HepG2 (cell line): ENCODE measurements around the gene PPP1R12B. TPM values are rescaled to one million over a fixed set of nuclear protein-coding genes. Genes with fewer than 3 reads are reported as not detected.

Experiments
- ATAC-seq: fragments of 200-7000 bp; cut with Tn5 transposase; 3 replicates; pipeline ENCODE4 v1.9.1; 2020; ENCODE audit warnings: mild to moderate bottlenecking, moderate library complexity
- BruUV-seq: library from RNA; stranded (reverse); fragments of 400-500 nt; replicated peaks from 2 replicates; lab custom pipeline; 2021; lab: Mats Ljungman, UMichigan
- CTCF ChIA-PET: fragments of 300-600 bp; formaldehyde crosslinking; extraction: SDS; loops from one replicate; lab custom pipeline; 2021; ENCODE audit warnings: low total read pairs, inconsistent platforms, low intra/inter-chr PET ratio; lab: Yijun Ruan, JAX
- POLR2A ChIA-PET: fragments of 350-600 bp; sonication (Branson Sonifier 250); formaldehyde crosslinking; loops from one replicate; lab custom pipeline; 2020; ENCODE audit warnings: antibody characterized with exemption, inconsistent platforms; lab: Yijun Ruan, JAX
- DNase-seq: peaks from one replicate; pipeline ENCODE4 v3.0.0-alpha.2; 2015; ENCODE audit warnings: low spot score
- FAIRE-seq: peaks from 3 replicates; lab custom pipeline; 2011; peaks lifted over from hg19 to GRCh38; lab: Jason Lieb, UNC
- H2AFZ ChIP-seq: one replicate; pipeline ENCODE4 v1.6.1; 2011; ENCODE audit warnings: low read length, inconsistent platforms
- H3K27ac ChIP-seq: fragments of 300-600 bp; 3 replicates; pipeline ENCODE4 v1.8.0; 2011; ENCODE audit warnings: mixed run types, mild to moderate bottlenecking, mixed read lengths, low read length, inconsistent platforms; ENCODE audit not compliant: insufficient read depth; ENCODE audit errors: extremely low read length
- H3K27me3 ChIP-seq, 2 experiments: fragments of 200-600 bp in 1 of 2; 2 replicates in 1 of 2; 3 replicates in 1 of 2; pipeline versions ENCODE4 v1.6.0 to v1.8.0; 2011; ENCODE audit warnings: low read length in 2 of 2, mild to moderate bottlenecking in 2 of 2, moderate library complexity in 2 of 2, inconsistent platforms in 1 of 2; ENCODE audit not compliant: insufficient read depth in 2 of 2, control insufficient read depth in 1 of 2
- H3K36me3 ChIP-seq, 2 experiments: fragments of 200-600 bp in 1 of 2; replicated peaks in 1 of 2; 2 replicates in 1 of 2; 3 replicates in 1 of 2; pipeline versions ENCODE4 v1.5.1 to v1.8.0; 2011; ENCODE audit warnings: low read length in 2 of 2, inconsistent platforms in 1 of 2; ENCODE audit not compliant: insufficient read depth in 2 of 2, control insufficient read depth in 1 of 2
- H3K4me1 ChIP-seq: 2 replicates; pipeline ENCODE4 v1.5.1; 2012; ENCODE audit warnings: low read length, inconsistent platforms; ENCODE audit not compliant: insufficient read depth
- H3K4me2 ChIP-seq: 2 replicates; pipeline ENCODE4 v1.6.0; 2011; ENCODE audit warnings: low read depth, low read length, inconsistent platforms
- H3K4me3 ChIP-seq, 3 experiments: fragments of 200-600 bp in 1 of 3; sonication (generic), shearing (Covaris generic) in 1 of 3; replicated peaks in 1 of 3; 2 replicates each; pipeline ENCODE4 v1.5.1; 2011 to 2016; ENCODE audit warnings: low read length in 3 of 3, inconsistent platforms in 2 of 3, low read depth in 2 of 3, mild to moderate bottlenecking in 2 of 3, control low read depth in 1 of 3, mixed read lengths in 1 of 3; ENCODE audit not compliant: insufficient read depth in 1 of 3
- H3K79me2 ChIP-seq: one replicate; pipeline ENCODE4 v1.6.1; 2011; ENCODE audit warnings: low read length, inconsistent platforms; ENCODE audit not compliant: insufficient read depth
- H3K9ac ChIP-seq: 2 replicates; pipeline ENCODE4 v1.6.0; 2011; ENCODE audit warnings: mild to moderate bottlenecking, low read depth, low read length, inconsistent platforms; ENCODE audit not compliant: insufficient read depth
- H3K9me3 ChIP-seq: 2 replicates; pipeline ENCODE4 v1.5.1; 2012; ENCODE audit warnings: mild to moderate bottlenecking, low read length
- H4K20me1 ChIP-seq: 2 replicates; pipeline ENCODE4 v1.6.0; 2011; ENCODE audit warnings: inconsistent platforms, mild to moderate bottlenecking, low read length, moderate library complexity; ENCODE audit not compliant: insufficient read depth
- ISL2 ChIP-seq: sonication (generic); formaldehyde crosslinking; IDR thresholded peaks from 2 replicates; pipeline ENCODE4 v1.5.0; 2020; ENCODE audit warnings: missing genetic modification reagents
- TFDP2 ChIP-seq: sonication (generic); formaldehyde crosslinking; IDR thresholded peaks from 2 replicates; pipeline ENCODE4 v1.4.0; 2020; ENCODE audit warnings: missing genetic modification reagents
- ZBTB42 ChIP-seq: sonication (generic); formaldehyde crosslinking; IDR thresholded peaks from 2 replicates; pipeline ENCODE4 v1.5.0; 2020; ENCODE audit warnings: mild to moderate bottlenecking, missing genetic modification reagents
- ZNF646 ChIP-seq: sonication (generic); formaldehyde crosslinking; IDR thresholded peaks from 2 replicates; pipeline ENCODE4 v1.9.0; 2021; ENCODE audit warnings: mild to moderate bottlenecking, missing genetic modification reagents
- WGBS: methylation state at CpG from one replicate; pipeline ENCODE4 v1.1.6; 2017; ENCODE audit warnings: low lambda C conversion rate; 5-methylcytosine and 5-hydroxymethylcytosine counted together
- in situ Hi-C: cut with HindIII; loops from 2 replicates; pipeline ENCODE4 v1.10.0; 2017; ENCODE audit warnings: low pct_unique_long_range_greater_than_20kb; ENCODE audit not compliant: extremely low pct_ligation_motif_present
- intact Hi-C: fragments of 100-400 bp; cut with micrococcal nuclease; formaldehyde crosslinking; loops from one replicate; pipeline ENCODE4 v1.10.0; 2022; ENCODE audit not compliant: unreplicated experiment
- polyA plus RNA-seq, 8 experiments: library from polyadenylated mRNA; depleted of rRNA in 3 of 8; stranded (reverse) in 7 of 8; unstranded in 1 of 8; fragments of >200 nt; fragmentation: Illumina TruSeq in 4 of 8; extraction: Trizol in 4 of 8; gene quantifications; 2 replicates each; pipeline versions ENCODE4 v1.2.1 to v1.2.3, GENCODE V29; 2011 to 2016; ENCODE audit warnings: low read depth in 4 of 8, missing spikeins in 1 of 8, mixed read lengths in 1 of 8; ENCODE audit not compliant: insufficient read depth in 1 of 8
- total RNA-seq, 5 experiments: library from RNA; depleted of rRNA; stranded (reverse); fragments of >200 nt; fragmentation: Illumina TruSeq; extraction: Trizol; gene quantifications; 2 replicates each; pipeline ENCODE4 v1.2.3, GENCODE V29; 2016; ENCODE audit warnings: low read depth in 1 of 5

PPP1R12B gene
- total and polyA plus RNA-seq, 2 of the 13 experiments (the other 11 are each of a cell fraction or from before 2014, with no cell fraction given), result 12.0 to 13.6 TPM

DNA sequence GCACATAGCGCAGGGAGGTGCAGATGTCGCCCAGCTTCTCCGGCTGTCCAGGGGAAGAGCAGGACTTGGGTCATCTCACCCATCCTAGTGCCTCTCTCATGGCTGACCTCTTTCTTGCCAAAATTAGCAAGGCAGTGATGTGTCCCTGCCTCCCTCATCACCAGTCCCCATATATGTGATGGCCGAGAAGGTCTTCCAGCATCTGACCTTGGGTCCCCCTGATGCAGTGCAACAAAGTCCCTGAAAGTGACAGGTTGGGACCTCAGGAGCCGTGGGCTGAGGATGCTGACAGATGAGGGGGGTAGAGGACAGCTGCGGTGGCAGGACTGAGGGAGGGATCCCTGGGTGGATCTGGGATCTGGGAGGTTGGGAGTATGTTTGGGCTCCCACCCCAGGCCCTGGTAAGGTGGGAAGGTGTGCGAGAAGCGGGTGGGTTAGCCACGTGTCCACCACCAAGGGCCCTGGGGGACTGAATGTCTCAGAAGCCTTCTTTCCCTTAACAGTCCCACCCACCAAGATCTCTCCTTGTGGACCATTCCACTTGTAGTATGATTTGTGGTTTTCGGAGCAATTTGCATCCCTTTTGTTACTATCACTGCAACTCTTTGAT, 252.0 kb downstream of the PPP1R12B start (continued):
- TF ChIP-seq ZNF646 (CRISPR knock-in tag), result no peak
- no peak for TF ChIP-seq ISL2 (CRISPR knock-in tag)
- no peak for TF ChIP-seq ZBTB42 (CRISPR knock-in tag)
- TF ChIP-seq, all 625 proteins: peak for 0

DNA sequence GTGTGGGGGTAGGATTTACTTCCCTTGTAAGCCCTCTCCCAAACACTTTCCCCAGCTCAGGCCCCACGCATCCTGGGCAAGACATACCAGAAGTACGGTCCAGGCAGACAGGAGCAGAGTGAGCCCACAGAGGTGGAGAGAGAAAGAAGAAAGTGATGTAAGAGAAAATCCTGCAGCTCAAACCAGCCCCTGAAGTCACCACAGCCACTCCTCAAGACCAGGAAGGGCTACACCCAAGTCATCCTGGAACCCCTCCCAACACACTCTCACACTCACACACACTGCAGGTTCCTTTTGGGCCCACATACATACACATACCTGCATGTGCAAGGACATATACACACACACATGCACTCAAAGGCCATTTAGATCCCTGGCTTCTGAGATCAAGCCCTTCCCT, 254.9 kb downstream of the PPP1R12B start:
- H3K4me1 ChIP-seq, result no peaks in the 10 kb centered on the region
- TF ChIP-seq TFDP2, result no peak
- no peak overlapping the region for H3K4me3 ChIP-seq
- FAIRE-seq (no peak), ATAC-seq (no peak), DNase-seq (no peak)
- 86% methylated on average over 2 of the region's 2 CpGs for WGBS
- no peak overlapping the region for H2AFZ ChIP-seq
- intact Hi-C loops, result no loop called here
- BruUV-seq, result no TSS peak
- H3K9me3 ChIP-seq, result no peaks in the 10 kb centered on the region
- H3K36me3 ChIP-seq, result no peaks in the 10 kb centered on the region
- ChIA-PET POLR2A (no interaction called here), CTCF (no interaction called here)
- no peaks in the 10 kb centered on the region; the same call in 1 of the 2 replicates for H4K20me1 ChIP-seq
- no peak overlapping the region for H3K9ac ChIP-seq
- in situ Hi-C loops, result no loop called here
- no peak overlapping the region for H3K27ac ChIP-seq
- H3K27me3 ChIP-seq, result no peaks in the 10 kb centered on the region
- H3K4me2 ChIP-seq, result no peak overlapping the region
- H3K79me2 ChIP-seq, result no peaks in the 10 kb centered on the region
